IMR-90 (cell line): ENCODE measurements around the gene ASPRV1. TPM values are rescaled to one million over a fixed set of nuclear protein-coding genes. Genes with fewer than 3 reads are reported as not detected.

Source experiments
- ATAC-seq: fragments of 200-7000 bp; cut with Tn5 transposase; 2 replicates; pipeline ENCODE4 v1.9.1; 2020; ENCODE audit warnings: low read depth, mild to moderate bottlenecking, moderate library complexity
- BruUV-seq: library from RNA; stranded (reverse); fragments of 400-500 nt; replicated peaks from 2 replicates; lab custom pipeline; 2021; lab: Mats Ljungman, UMichigan
- CTCF ChIA-PET: fragments of 300-600 bp; formaldehyde crosslinking; extraction: SDS; loops from one replicate; lab custom pipeline; 2021; ENCODE audit warnings: antibody characterized with exemption; lab: Yijun Ruan, JAX
- POLR2A ChIA-PET: fragments of 300-600 bp; sonication (Branson Sonifier 250); formaldehyde crosslinking; loops from one replicate; lab custom pipeline; 2022; ENCODE audit warnings: antibody characterized with exemption; ENCODE audit not compliant: unreplicated experiment; lab: Charles Lee
- DNase-seq: peaks from one replicate; pipeline ENCODE4 v3.0.0; 2013
- H2AFZ ChIP-seq: replicated peaks from 2 replicates; pipeline ENCODE3; 2013; ENCODE audit warnings: low read length, mild to moderate bottlenecking; ENCODE audit not compliant: poor library complexity
- H2AK5ac ChIP-seq: 2 replicates; pipeline ENCODE4 v1.6.1; 2013; ENCODE audit warnings: low read depth, low read length, inconsistent platforms
- H2AK9ac ChIP-seq: replicated peaks from 2 replicates; pipeline ENCODE3; 2013; ENCODE audit warnings: mild to moderate bottlenecking, low read depth, low read length, moderate library complexity; ENCODE audit not compliant: poor library complexity
- H2BK120ac ChIP-seq: 2 replicates; pipeline ENCODE4 v1.6.1; 2013; ENCODE audit warnings: low read depth, low read length, inconsistent platforms
- H2BK15ac ChIP-seq: 3 replicates; pipeline ENCODE4 v1.6.1; 2013; ENCODE audit warnings: low read depth, low read length, inconsistent platforms
- H2BK20ac ChIP-seq: 2 replicates; pipeline ENCODE4 v1.6.1; 2013; ENCODE audit warnings: low read depth, mild to moderate bottlenecking, inconsistent platforms, low read length, moderate library complexity
- H2BK5ac ChIP-seq: 2 replicates; pipeline ENCODE4 v1.6.1; 2013; ENCODE audit warnings: mild to moderate bottlenecking, low read depth, low read length, inconsistent platforms; ENCODE audit not compliant: poor library complexity, severe bottlenecking
- H3K14ac ChIP-seq: replicated peaks from 2 replicates; pipeline ENCODE4 v1.6.1; 2013; ENCODE audit warnings: low read depth, low read length, inconsistent platforms
- H3K18ac ChIP-seq: 2 replicates; pipeline ENCODE4 v1.6.1; 2013; ENCODE audit warnings: low read depth, low read length, control low read depth
- H3K23ac ChIP-seq: 2 replicates; pipeline ENCODE4 v1.6.1; 2013; ENCODE audit warnings: low read depth, low read length, inconsistent platforms
- H3K27ac ChIP-seq: 2 replicates; pipeline ENCODE4 v1.5.1; 2013; ENCODE audit warnings: mild to moderate bottlenecking, control low read depth, low read length; ENCODE audit not compliant: insufficient read depth
- H3K27me3 ChIP-seq: 2 replicates; pipeline ENCODE4 v1.6.1; 2013; ENCODE audit warnings: low read length; ENCODE audit not compliant: control insufficient read depth, insufficient read depth
- H3K36me3 ChIP-seq: 2 replicates; pipeline ENCODE4 v1.6.1; 2013; ENCODE audit warnings: low read length, mixed read lengths; ENCODE audit not compliant: control insufficient read depth, insufficient read depth
- H3K4ac ChIP-seq: 2 replicates; pipeline ENCODE4 v1.6.1; 2013; ENCODE audit warnings: low read depth, low read length, inconsistent platforms
- H3K4me1 ChIP-seq: 2 replicates; pipeline ENCODE4 v1.6.1; 2013; ENCODE audit warnings: low read length, mixed read lengths; ENCODE audit not compliant: control insufficient read depth, insufficient read depth
- H3K4me2 ChIP-seq: 2 replicates; pipeline ENCODE4 v1.6.1; 2013; ENCODE audit warnings: low read depth, mild to moderate bottlenecking, control low read depth, low read length, moderate library complexity
- H3K4me3 ChIP-seq: 2 replicates; pipeline ENCODE4 v1.5.1; 2013; ENCODE audit warnings: low read depth, mild to moderate bottlenecking, control low read depth, low read length, moderate library complexity; ENCODE audit not compliant: insufficient read depth
- H3K56ac ChIP-seq: 2 replicates; pipeline ENCODE4 v1.6.1; 2013; ENCODE audit warnings: low read length, inconsistent platforms; ENCODE audit not compliant: insufficient read depth; ENCODE audit errors: extremely low read depth
- H3K79me1 ChIP-seq, 2 experiments: 2 replicates each; pipeline ENCODE4 v1.6.1; 2013; ENCODE audit warnings: low read length in 2 of 2, inconsistent platforms in 1 of 2, low read depth in 1 of 2
- H3K9ac ChIP-seq: 2 replicates; pipeline ENCODE4 v1.6.1; 2013; ENCODE audit warnings: low read depth, low read length, control low read depth
- H3K9me1 ChIP-seq: 2 replicates; pipeline ENCODE4 v1.6.1; 2013; ENCODE audit warnings: low read length, inconsistent platforms; ENCODE audit not compliant: insufficient read depth
- H3K9me3 ChIP-seq: 2 replicates; pipeline ENCODE4 v1.6.1; 2013; ENCODE audit warnings: low read length; ENCODE audit not compliant: control insufficient read depth, insufficient read depth
- H4K20me1 ChIP-seq: 2 replicates; pipeline ENCODE4 v1.6.1; 2013; ENCODE audit warnings: low read length, inconsistent platforms; ENCODE audit not compliant: insufficient read depth
- H4K5ac ChIP-seq: 2 replicates; pipeline ENCODE4 v1.6.1; 2013; ENCODE audit warnings: mild to moderate bottlenecking, low read depth, low read length, control low read depth
- H4K8ac ChIP-seq, 2 experiments: 2 replicates each; pipeline ENCODE4 v1.6.1; 2013; ENCODE audit warnings: low read depth in 2 of 2, low read length in 2 of 2, control low read depth in 1 of 2, inconsistent platforms in 1 of 2
- H4K91ac ChIP-seq: 2 replicates; pipeline ENCODE4 v1.6.1; 2013; ENCODE audit warnings: low read depth, low read length, inconsistent platforms; ENCODE audit not compliant: insufficient read depth
- BHLHE40 ChIP-seq: fragments of 150-350 bp; IDR thresholded peaks from 2 replicates; pipeline ENCODE4 v1.6.1; 2016; ENCODE audit warnings: mild to moderate bottlenecking, low read depth, low read length
- CEBPB ChIP-seq: IDR thresholded peaks from 2 replicates; pipeline ENCODE4 v1.6.1; 2012; ENCODE audit warnings: low read depth, low read length, improper control_type of control experiment
- CHD1 ChIP-seq: IDR thresholded peaks from 2 replicates; pipeline ENCODE4 v1.6.1; 2012; ENCODE audit warnings: low read depth, low read length, improper control_type of control experiment
- CTCF ChIP-seq: conservative IDR thresholded peaks from 2 replicates; pipeline ENCODE4 v1.5.1; 2012; ENCODE audit warnings: mild to moderate bottlenecking, low read depth, low read length, improper control_type of control experiment
- FOS ChIP-seq: fragments of 150-350 bp; IDR thresholded peaks from 2 replicates; pipeline ENCODE4 v1.6.1; 2016; ENCODE audit warnings: low read depth, low read length
- MAZ ChIP-seq: IDR thresholded peaks from 2 replicates; pipeline ENCODE4 v1.6.1; 2012; ENCODE audit warnings: low read depth, mild to moderate bottlenecking, low read length, improper control_type of control experiment, moderate library complexity, borderline replicate concordance
- MXI1 ChIP-seq: IDR thresholded peaks from 2 replicates; pipeline ENCODE4 v1.6.1; 2012; ENCODE audit warnings: low read depth, mild to moderate bottlenecking, low read length, moderate library complexity, borderline replicate concordance
- NFE2L2 ChIP-seq: fragments of 150-350 bp; IDR thresholded peaks from 2 replicates; pipeline ENCODE4 v1.6.1; 2016; ENCODE audit warnings: low read depth, mild to moderate bottlenecking, low read length
- POLR2A ChIP-seq: IDR thresholded peaks from 2 replicates; pipeline ENCODE4 v1.6.1; 2012; ENCODE audit warnings: mild to moderate bottlenecking, low read depth, low read length
- RFX5 ChIP-seq: IDR thresholded peaks from 2 replicates; pipeline ENCODE4 v1.8.0; 2012; ENCODE audit warnings: low read depth, mild to moderate bottlenecking, low read length, moderate library complexity
- SMC3 ChIP-seq: fragments of 150-350 bp; IDR thresholded peaks from 2 replicates; pipeline ENCODE4 v1.6.1; 2016; ENCODE audit warnings: low read depth, mild to moderate bottlenecking, antibody characterized with exemption, low read length, moderate library complexity
- USF2 ChIP-seq: fragments of 150-350 bp; IDR thresholded peaks from 2 replicates; pipeline ENCODE4 v1.6.1; 2017; ENCODE audit warnings: mild to moderate bottlenecking, antibody characterized with exemption, low read length, low read depth
- WGBS, 2 experiments: methylation state at CpG; one replicate each; pipeline versions ENCODE4 v1.1.5 to v1.1.7; 2013; ENCODE audit warnings: missing lambda C conversion rate in 2 of 2; ENCODE audit not compliant: insufficient read length in 1 of 2; ENCODE audit errors: extremely low coverage in 2 of 2; 5-methylcytosine and 5-hydroxymethylcytosine counted together
- dilution Hi-C: fragments of 300-500 bp; cut with HindIII; formaldehyde crosslinking; loops from one replicate; pipeline ENCODE4 v1.14.3; 2018; ENCODE audit warnings: low sequenced_read_pairs; ENCODE audit not compliant: unreplicated experiment
- in situ Hi-C: fragments of 300-500 bp; cut with MboI; formaldehyde crosslinking; loops from 3 replicates; pipeline ENCODE4 v1.14.3; 2019; ENCODE audit warnings: low sequenced_read_pairs, inconsistent platforms, mixed read lengths
- intact Hi-C: fragments of 100-400 bp; cut with micrococcal nuclease; formaldehyde crosslinking; loops from 2 replicates; pipeline ENCODE4 v1.10.0; 2022
- polyA plus RNA-seq, 3 experiments: library from polyadenylated mRNA; depleted of rRNA; stranded (reverse); fragments of >200 nt; gene quantifications; 2 replicates each; pipeline ENCODE4 v1.2.3, GENCODE V29; 2012; ENCODE audit warnings: low replicate concordance in 1 of 3
- total RNA-seq: library from RNA; depleted of rRNA; stranded (reverse); fragments of >200 nt; gene quantifications from 2 replicates; pipeline ENCODE4 v1.2.3, GENCODE V29; 2012

Gene ASPRV1
- total and polyA plus RNA-seq, 2 of the 4 experiments (the other 2 are of a cell fraction) = 0.14 to 0.18 TPM

- Histone ChIP-seq H3K56ac (no peak overlapping the region), H2AK9ac (no peak overlapping the region), H3K9ac (no peak overlapping the region), H2BK120ac (no peak overlapping the region), H2AK5ac (no peak overlapping the region), H3K4ac (no peak overlapping the region), H2BK5ac (no peak overlapping the region), H4K20me1 (no peaks in the 10 kb centered on the region), H3K23ac (no peak overlapping the region), H3K4me2 (no peak overlapping the region), H3K4me3 (no peak overlapping the region), H4K91ac (no peak overlapping the region), H3K79me1 (no peaks in the 10 kb centered on the region), H2AFZ (no peak overlapping the region), H4K8ac (no peak overlapping the region), H3K9me3 (no peaks in the 10 kb centered on the region), H3K4me1 (no peaks in the 10 kb centered on the region; the same call in 1 of the 2 replicates), H4K5ac (no peak overlapping the region), H3K14ac (no peak overlapping the region), H2BK20ac (no peak overlapping the region), H3K9me1 (no peaks in the 10 kb centered on the region), H3K27ac (no peak overlapping the region), H3K18ac (no peak overlapping the region), H3K36me3 (no peaks in the 10 kb centered on the region), H3K27me3 (no peaks in the 10 kb centered on the region), H2BK15ac (no peak overlapping the region)
- no TSS peak for BruUV-seq
- DNase-seq = no peak
- intact Hi-C loops = no loop called here
- no peak for ATAC-seq
- CTCF ChIA-PET = no interaction called here
- WGBS, 2 experiments = no CpG with 5 or more reads among the region's 3 CpGs
- in situ Hi-C loops = no loop called here
- TF ChIP-seq USF2 (no peak), MAZ (no peak), POLR2A (no peak), NFE2L2 (no peak), SMC3 (no peak), MXI1 (no peak), RFX5 (no peak), FOS (no peak), CEBPB (no peak), CHD1 (no peak), CTCF (no peak), BHLHE40 (no peak)
- POLR2A ChIA-PET = no interaction called here
- dilution Hi-C loops = no loop called here
Observed at GRCh38 chr2:69985216-69985615, 23.8 kb upstream of the ASPRV1 start.
